Hematopoietic multipotent progenitor cell (in vitro differentiated cells): ENCODE data around the gene TMOD3. TPM values are rescaled to one million over a fixed set of nuclear protein-coding genes. Genes with fewer than 3 reads are reported as not detected.
A peak's percentile ranks its signal among the peaks of the same experiment; 100 is the strongest.
"Not testable (repeated sequence)": the region's sequence is repeated elsewhere in the genome, so short reads cannot be mapped to it uniquely, and the experiment has no call there.

Source experiments
- DNase-seq, 3 donors: peaks; one replicate each; pipeline ENCODE4 v3.0.0-alpha.2; 2011 to 2015; ENCODE audit warnings: low read depth in 2 of 3, low spot score in 2 of 3
- total RNA-seq: library from RNA; depleted of rRNA; stranded (reverse); fragments of >200 nt; gene quantifications from one replicate; pipeline ENCODE4 v1.2.3, GENCODE V29; 2012

The TMOD3 gene
- total RNA-seq, 1 donor = 13.7 TPM

DNA sequence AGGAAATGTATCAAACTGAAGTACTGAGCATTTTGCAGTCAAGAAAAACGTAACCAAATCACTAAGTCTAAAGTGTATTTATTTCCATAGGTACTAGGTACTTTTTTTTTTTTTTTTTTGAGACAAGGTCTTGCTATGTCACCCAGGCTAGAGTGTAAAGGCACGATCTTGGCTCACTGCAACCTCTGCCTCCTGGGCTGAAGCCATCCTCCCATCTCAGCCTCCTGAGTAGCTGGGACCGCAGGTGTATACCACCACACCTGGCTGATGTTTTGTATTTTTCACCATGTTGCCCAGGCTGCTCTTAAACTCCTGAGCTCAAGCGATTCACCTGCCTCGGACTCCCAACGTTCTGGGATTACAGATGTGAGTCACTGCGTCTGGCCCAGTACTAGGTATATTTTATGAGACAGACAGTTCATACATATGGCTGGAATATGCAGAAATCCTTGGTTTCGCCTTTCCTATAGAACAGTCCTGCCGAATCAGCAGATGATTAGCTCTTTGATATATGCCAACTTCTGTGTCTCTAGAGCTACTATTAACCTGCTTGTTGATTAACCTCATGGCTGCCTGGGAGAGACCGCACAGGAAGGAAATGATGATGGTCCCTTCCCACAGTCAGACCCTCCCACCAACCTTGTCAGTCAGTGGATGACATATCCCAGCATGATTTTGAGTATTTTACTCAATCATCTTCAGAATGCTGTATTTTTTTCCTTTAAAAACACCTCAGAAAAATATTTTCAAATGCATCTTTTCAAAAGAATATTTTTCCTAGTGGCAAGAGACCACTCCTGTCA is 32.3 kb downstream of the TMOD3 start:
- peak; percentile 43 to 61 (median 45) for DNase-seq

- no peak for DNase-seq
These were observed 33.7 kb downstream of the TMOD3 start for GRCh38 chr15:51863131-51863530.

GRCh38 chr15:51864408-51865056 is 35.1 kb downstream of the TMOD3 start:
- no peak for DNase-seq

DNA sequence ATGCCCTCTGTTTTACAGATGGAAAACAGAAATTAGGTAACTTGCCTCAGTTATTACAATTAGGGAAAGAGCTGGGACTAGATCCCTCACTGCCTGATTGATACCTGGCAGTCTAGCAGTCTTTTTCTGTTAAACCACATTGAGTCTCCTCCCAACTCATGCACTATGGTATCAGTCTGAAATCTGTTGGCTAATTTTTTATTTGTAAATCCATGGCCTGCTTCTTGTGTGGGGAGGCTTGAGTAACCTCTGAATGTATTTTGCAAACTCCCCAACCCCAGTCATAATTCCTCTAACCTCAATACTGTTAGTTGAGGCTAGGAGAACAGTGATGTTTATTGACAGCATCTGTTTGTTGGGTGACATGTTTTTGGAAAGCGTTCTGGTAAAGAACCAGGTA is 35.9 kb downstream of the TMOD3 start:
- DNase-seq = no peak

DNA sequence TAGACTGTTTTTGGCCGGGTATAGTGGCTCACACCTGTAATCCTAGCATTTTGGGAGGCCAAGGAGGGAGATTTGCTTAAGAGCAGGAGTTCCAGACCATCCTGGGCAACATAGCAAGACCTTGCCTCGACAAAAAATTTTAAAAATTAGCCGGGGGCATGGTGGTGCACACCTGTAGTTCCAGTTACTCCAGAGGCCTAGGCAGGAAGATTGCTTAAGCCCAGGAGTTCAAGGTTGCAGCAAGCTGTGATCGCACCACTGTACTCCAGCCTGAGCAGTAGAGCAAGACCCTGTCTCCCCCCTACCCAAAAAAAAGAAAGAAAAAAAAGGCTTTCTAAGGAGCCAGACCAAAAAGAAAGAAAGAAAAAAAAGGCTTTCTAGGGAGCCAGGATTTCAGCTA is 36.7 kb downstream of the TMOD3 start:
- DNase-seq = no peak

DNA sequence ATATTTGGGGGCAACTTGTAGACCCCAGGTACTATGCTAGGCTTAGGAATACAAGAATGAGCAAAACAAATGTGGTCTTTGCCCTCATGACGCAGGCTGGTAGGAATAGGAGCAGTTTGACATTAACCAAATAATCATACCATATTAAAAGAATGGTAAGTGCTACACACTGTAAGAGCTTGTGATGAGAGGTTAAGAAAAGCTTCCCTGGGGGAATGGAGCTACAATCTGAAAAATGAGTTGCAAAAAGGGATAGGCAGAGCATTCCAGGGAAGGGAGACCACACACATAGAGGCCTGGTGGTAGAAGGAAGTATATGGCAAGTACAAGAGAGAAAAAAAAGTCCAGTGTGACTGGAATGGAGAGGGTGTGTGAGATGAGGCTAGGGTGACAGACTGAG is 37.3 kb downstream of the TMOD3 start:
- DNase-seq = no peak

GRCh38 chr15:51869060-51869421 is 39.6 kb downstream of the TMOD3 start:
- peak in 1 of 3 donors; percentile 20 for DNase-seq

GRCh38 chr15:51870774-51871173 is 41.3 kb downstream of the TMOD3 start:
- DNase-seq = no peak

GRCh38 chr15:51874751-51875644 is 45.5 kb downstream of the TMOD3 start:
- DNase-seq = no peak

DNA sequence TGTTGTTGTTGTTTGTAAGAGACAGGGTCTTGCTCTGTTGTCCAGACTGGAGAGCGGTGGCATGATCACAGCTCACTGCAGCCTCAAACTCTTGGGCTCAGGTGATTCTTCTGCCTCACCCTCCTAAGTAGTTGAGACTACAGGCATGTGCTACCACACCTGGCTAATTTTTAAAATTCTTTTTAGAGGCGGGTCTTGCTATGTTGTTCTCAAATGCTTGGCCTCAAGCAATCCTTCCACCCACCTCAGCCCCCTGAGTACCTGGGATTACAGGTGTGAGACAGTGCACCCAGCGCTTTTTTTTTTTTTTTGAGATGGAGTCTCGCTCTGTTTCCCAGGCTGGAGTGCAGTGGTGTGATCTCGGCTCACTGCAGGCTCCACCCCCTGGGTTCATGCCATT is 46.7 kb downstream of the TMOD3 start:
- DNase-seq = no peak

DNA sequence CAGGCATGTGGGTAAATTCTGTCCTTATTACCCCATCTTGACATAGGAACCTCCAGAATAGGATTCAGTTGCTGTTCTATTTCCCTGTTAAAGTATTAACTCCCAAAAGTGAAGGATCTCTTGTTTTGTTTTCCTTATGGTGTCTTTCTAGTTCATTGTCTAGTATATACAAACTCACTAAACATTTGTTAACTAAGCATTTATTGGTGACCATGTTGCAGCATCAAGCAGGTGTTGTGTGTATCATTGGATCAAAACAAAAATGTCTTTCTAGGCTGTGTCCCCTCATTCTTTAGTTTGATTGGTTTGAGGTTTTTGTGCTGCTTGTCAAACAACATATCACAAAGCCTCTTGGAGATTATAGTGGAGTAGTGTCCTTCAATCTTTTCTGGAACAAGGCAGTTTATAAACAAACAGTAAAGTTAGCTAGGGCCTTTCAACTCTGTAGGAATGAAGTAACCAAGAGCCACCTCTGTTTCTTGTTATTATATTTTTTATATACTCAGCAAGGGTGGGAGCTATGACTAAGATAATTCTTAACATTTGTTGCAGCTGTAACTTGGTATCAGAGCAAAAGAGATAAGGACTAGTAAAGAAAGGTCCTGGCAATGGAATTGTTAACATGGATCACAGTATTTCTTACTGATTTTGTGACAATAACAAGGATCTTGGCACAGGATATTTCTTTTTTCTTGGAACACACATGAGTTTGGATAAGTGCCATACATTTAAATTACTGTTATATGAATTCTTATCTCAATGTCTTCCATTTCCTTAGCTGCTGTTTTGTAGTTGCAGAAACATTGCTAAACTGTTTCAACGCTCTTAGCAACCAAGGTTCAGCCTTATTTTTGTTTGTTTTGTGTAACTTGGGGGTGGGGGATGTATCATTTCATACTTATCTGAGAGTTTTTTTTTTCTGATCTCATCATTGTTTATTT is 49.3 kb downstream of the TMOD3 start:
- peak in 2 of 3 donors; percentile 76 to 92 for DNase-seq

- DNase-seq = no peak
These were observed 50.1 kb downstream of the TMOD3 start for GRCh38 chr15:51879555-51879954.

- no peak for DNase-seq
These were observed 53.9 kb downstream of the TMOD3 start for GRCh38 chr15:51883271-51883837.

GRCh38 chr15:51884041-51884440 is 54.6 kb downstream of the TMOD3 start:
- DNase-seq = no peak

DNA sequence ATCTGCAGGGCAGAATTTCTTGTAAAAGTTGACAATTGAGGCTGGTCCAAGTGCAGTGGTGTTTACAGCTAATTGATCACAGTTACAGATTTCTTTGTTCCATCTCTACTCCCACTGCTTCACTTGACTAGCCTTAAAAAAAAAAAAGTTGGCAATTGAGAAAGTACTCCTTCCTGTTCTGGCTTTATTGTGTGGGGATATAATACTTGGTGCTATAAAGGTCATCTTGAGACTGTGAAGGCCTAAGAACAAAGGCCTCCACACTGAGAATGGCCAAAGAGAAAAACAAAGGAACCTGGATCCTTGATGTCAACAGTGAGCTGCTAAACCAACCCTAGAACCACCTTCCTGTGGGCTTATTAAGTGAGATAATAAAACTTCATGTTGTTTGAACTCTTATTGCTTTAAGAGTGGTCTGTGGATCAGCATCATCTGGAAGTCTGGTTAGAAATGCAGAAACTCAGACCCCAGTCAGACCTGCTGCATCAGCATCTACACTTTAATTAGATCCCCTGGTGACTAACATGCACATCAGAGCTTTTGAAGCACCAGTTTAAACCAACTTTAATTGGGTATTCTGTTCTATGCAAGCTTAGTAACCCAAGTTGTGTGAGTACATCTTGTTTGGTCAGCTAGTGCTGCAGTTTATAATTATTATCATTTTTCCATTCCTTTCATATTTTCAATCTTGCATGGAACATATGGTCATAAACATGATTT is 55.2 kb downstream of the TMOD3 start:
- DNase-seq = no peak

DNA sequence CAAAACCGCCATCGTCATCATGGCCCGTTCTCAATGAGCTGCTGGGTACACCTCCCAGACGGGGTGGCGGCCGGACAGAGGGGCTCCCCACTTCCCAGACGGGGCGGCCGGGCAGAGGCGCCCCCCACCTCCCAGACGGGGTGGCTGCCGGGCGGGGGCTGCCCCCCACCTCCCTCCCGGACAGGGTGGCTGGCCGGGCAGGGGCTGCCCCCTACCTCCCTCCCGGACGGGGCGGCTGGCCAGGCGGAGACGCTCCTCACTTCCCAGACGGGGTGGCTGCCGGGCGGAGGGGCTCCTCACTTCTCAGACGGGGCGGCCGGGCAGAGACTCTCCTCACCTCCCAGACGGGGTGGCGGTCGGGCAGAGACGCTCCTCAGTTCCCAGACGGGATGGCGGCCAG is 56.3 kb downstream of the TMOD3 start:
- not testable (repeated sequence) for DNase-seq

- no peak for DNase-seq
These were observed 58.6 kb downstream of the TMOD3 start for GRCh38 chr15:51887887-51888592.

- DNase-seq = peak in 2 of 3 donors; percentile 11 to 42
These were observed 59.2 kb downstream of the TMOD3 start for GRCh38 chr15:51888593-51889195.
